Stimulated activated CD4-positive, alpha-beta T cell treated with anti-CD3 and anti-CD28 coated beads, TNF-alpha, amount 100 ng/mL, for 4 hours (primary cell): ENCODE data around the gene PRDM12.

Source experiments
- DNase-seq, 3 experiments: peaks; one replicate each; pipeline ENCODE4 v3.0.0-alpha.2; 2020; ENCODE audit warnings: low read depth in 3 of 3

PRDM12 gene

GRCh38 chr9:130635721-130636647 lies 28.4 kb upstream of the PRDM12 start:
- no peak for DNase-seq

GRCh38 chr9:130636648-130637020 lies 27.8 kb upstream of the PRDM12 start:
- no peak for DNase-seq

GRCh38 chr9:130638284-130639123 lies 25.9 kb upstream of the PRDM12 start:
- DNase-seq = no peak

GRCh38 chr9:130639124-130639765 lies 25.1 kb upstream of the PRDM12 start:
- no peak for DNase-seq

- DNase-seq = no peak
These were observed 24.4 kb upstream of the PRDM12 start for GRCh38 chr9:130639866-130640555.

GRCh38 chr9:130640681-130641080 lies 23.7 kb upstream of the PRDM12 start:
- no peak for DNase-seq

- no peak for DNase-seq
These were observed 21.5 kb upstream of the PRDM12 start for GRCh38 chr9:130642926-130643325.

- no peak for DNase-seq
These were observed 13.2 kb upstream of the PRDM12 start for GRCh38 chr9:130651221-130651620.

- no peak for DNase-seq
These were observed 12.6 kb upstream of the PRDM12 start for GRCh38 chr9:130651752-130652151.

GRCh38 chr9:130654879-130655278 lies 9.5 kb upstream of the PRDM12 start:
- DNase-seq = no peak

GRCh38 chr9:130658893-130659698 lies 5.3 kb upstream of the PRDM12 start:
- DNase-seq = no peak

GRCh38 chr9:130659699-130660248 lies 4.6 kb upstream of the PRDM12 start:
- DNase-seq = no peak

- no peak for DNase-seq
These were observed 4.1 kb upstream of the PRDM12 start for GRCh38 chr9:130660326-130660682.

- no peak for DNase-seq
These were observed 3.5 kb upstream of the PRDM12 start for GRCh38 chr9:130660683-130661450.

GRCh38 chr9:130661451-130662098 lies 2.8 kb upstream of the PRDM12 start:
- no peak for DNase-seq

GRCh38 chr9:130662099-130662969 lies 2.1 kb upstream of the PRDM12 start:
- DNase-seq = no peak

- DNase-seq = no peak
These were observed 1.5 kb upstream of the PRDM12 start for GRCh38 chr9:130662970-130663257.

GRCh38 chr9:130663258-130663976 lies 977 bp upstream of the PRDM12 start:
- DNase-seq = no peak
